Measurements from ENCODE around the gene GRHL1.

- TF ChIP-seq MAX (IDR thresholded peaks at IDR 0.05; ENCODE audit: low read depth) (no peak), CTCF (IDR thresholded peaks at IDR 0.05) (no peak), GABPA (IDR thresholded peaks at IDR 0.05; ENCODE audit: low read depth) (no peak), POLR2AphosphoS5 (IDR thresholded peaks at IDR 0.05; ENCODE audit: low read depth, low read length) (no peak), FOXM1 (IDR thresholded peaks at IDR 0.05; ENCODE audit: low read depth) (no peak), GATA2 (CRISPR knock-in tag; IDR thresholded peaks at IDR 0.05) (no peak), NFIC (IDR thresholded peaks at IDR 0.05; ENCODE audit: borderline replicate concordance) (no peak), SIN3A (IDR thresholded peaks at IDR 0.05; ENCODE audit: borderline replicate concordance, low read depth, low read length) (no peak), CHD2 (IDR thresholded peaks at IDR 0.05; ENCODE audit: low read length, partially characterized antibody) (no peak), SMC3 (IDR thresholded peaks at IDR 0.05; ENCODE audit: low read depth, low read length) (no peak), REST (IDR thresholded peaks at IDR 0.05; ENCODE audit: low read depth, low read length) (no peak), RCOR1 (IDR thresholded peaks at IDR 0.05; ENCODE audit: low read length) (no peak), TAF1 (IDR thresholded peaks at IDR 0.05; ENCODE audit: borderline replicate concordance, low read depth, low read length) (no peak)
These were observed 46.4 kb downstream of the GRHL1 start for GRCh38 chr2:9997936-9998335.

All from SK-N-SH (cell line).